HEK293 (cell line): ENCODE data around the gene CYB561D2.
A peak's percentile ranks its signal among the peaks of the same experiment; 100 is the strongest.

Experiments used
- ATF2 ChIP-seq: fragments of 450-650 bp; formaldehyde crosslinking; IDR thresholded peaks from 2 replicates; pipeline ENCODE4 v1.5.1; 2016; ENCODE audit warnings: missing biosample characterization, missing genetic modification characterization, low read depth
- ELK4 ChIP-seq: IDR thresholded peaks from 2 replicates; pipeline ENCODE4 v1.6.1; 2011; ENCODE audit warnings: mild to moderate bottlenecking, low read depth, low read length, borderline replicate concordance
- HOXA7 ChIP-seq: sonication (generic); formaldehyde crosslinking; IDR thresholded peaks from 2 replicates; pipeline ENCODE4 v1.8.1; 2022; ENCODE audit warnings: missing genetic modification reagents, borderline replicate concordance
- KLF10 ChIP-seq: fragments of 450-650 bp; IDR thresholded peaks from 2 replicates; pipeline ENCODE4 v1.5.1; 2018; ENCODE audit warnings: missing biosample characterization, mild to moderate bottlenecking, missing genetic modification characterization
- KLF8 ChIP-seq: fragments of 450-650 bp; formaldehyde crosslinking; IDR thresholded peaks from 2 replicates; pipeline ENCODE4 v1.5.1; 2016; ENCODE audit warnings: missing biosample characterization, missing genetic modification characterization
- PRDM1 ChIP-seq: fragments of 450-650 bp; formaldehyde crosslinking; IDR thresholded peaks from 2 replicates; pipeline ENCODE4; 2016; ENCODE audit warnings: missing biosample characterization, missing genetic modification characterization
- PRDM6 ChIP-seq: fragments of 450-650 bp; formaldehyde crosslinking; IDR thresholded peaks from 2 replicates; pipeline ENCODE4 v1.5.1; 2017; ENCODE audit warnings: missing biosample characterization, missing genetic modification characterization
- SCRT2 ChIP-seq: fragments of 450-650 bp; formaldehyde crosslinking; IDR thresholded peaks from 2 replicates; pipeline ENCODE4 v1.5.1; 2016; ENCODE audit warnings: missing biosample characterization, missing genetic modification characterization
- SP3 ChIP-seq: fragments of 450-650 bp; formaldehyde crosslinking; IDR thresholded peaks from 2 replicates; pipeline ENCODE4 v1.5.1; 2016; ENCODE audit warnings: missing biosample characterization, missing genetic modification characterization
- SP7 ChIP-seq: fragments of 450-650 bp; formaldehyde crosslinking; IDR thresholded peaks from 2 replicates; pipeline ENCODE4 v1.5.1; 2016; ENCODE audit warnings: missing biosample characterization, missing genetic modification characterization
- TSHZ1 ChIP-seq: fragments of 450-650 bp; formaldehyde crosslinking; IDR thresholded peaks from 2 replicates; pipeline ENCODE4 v1.5.1; 2016; ENCODE audit warnings: missing biosample characterization, missing genetic modification characterization, borderline replicate concordance
- ZBTB7A ChIP-seq: fragments of 450-650 bp; formaldehyde crosslinking; IDR thresholded peaks from 2 replicates; pipeline ENCODE4 v1.5.1; 2016; ENCODE audit warnings: low read depth, missing biosample characterization, missing genetic modification characterization
- ZBTB8A ChIP-seq: fragments of 450-650 bp; formaldehyde crosslinking; IDR thresholded peaks from 2 replicates; pipeline ENCODE4 v1.5.1; 2016; ENCODE audit warnings: missing biosample characterization, missing genetic modification characterization
- ZEB2 ChIP-seq: fragments of 450-650 bp; formaldehyde crosslinking; IDR thresholded peaks from 2 replicates; pipeline ENCODE4 v1.5.1; 2016; ENCODE audit warnings: missing biosample characterization, missing genetic modification characterization
- ZNF114 ChIP-seq: fragments of 450-650 bp; formaldehyde crosslinking; IDR thresholded peaks from 2 replicates; pipeline ENCODE4 v1.5.0; 2017; ENCODE audit warnings: missing biosample characterization, missing genetic modification characterization
- ZNF132 ChIP-seq: fragments of 450-650 bp; formaldehyde crosslinking; IDR thresholded peaks from 2 replicates; pipeline ENCODE4 v1.5.1; 2017; ENCODE audit warnings: missing biosample characterization, missing genetic modification characterization, borderline replicate concordance
- ZNF148 ChIP-seq: fragments of 450-650 bp; formaldehyde crosslinking; IDR thresholded peaks from 2 replicates; pipeline ENCODE4 v1.5.0; 2017; ENCODE audit warnings: missing biosample characterization, missing genetic modification characterization, borderline replicate concordance
- ZNF221 ChIP-seq: fragments of 450-650 bp; formaldehyde crosslinking; IDR thresholded peaks from 2 replicates; pipeline ENCODE4 v1.5.1; 2017; ENCODE audit warnings: missing biosample characterization, missing genetic modification characterization, borderline replicate concordance
- ZNF394 ChIP-seq: fragments of 450-650 bp; formaldehyde crosslinking; IDR thresholded peaks from 2 replicates; pipeline ENCODE4 v1.5.1; 2016; ENCODE audit warnings: missing biosample characterization, missing genetic modification characterization, mild to moderate bottlenecking, moderate library complexity, borderline replicate concordance
- ZNF404 ChIP-seq: fragments of 450-650 bp; formaldehyde crosslinking; IDR thresholded peaks from 2 replicates; pipeline ENCODE4 v1.5.1; 2017; ENCODE audit warnings: missing biosample characterization, missing genetic modification characterization
- ZNF501 ChIP-seq: fragments of 450-650 bp; formaldehyde crosslinking; IDR thresholded peaks from 2 replicates; pipeline ENCODE4 v1.5.1; 2016; ENCODE audit warnings: missing biosample characterization, missing genetic modification characterization
- ZNF530 ChIP-seq: fragments of 450-650 bp; formaldehyde crosslinking; IDR thresholded peaks from 2 replicates; pipeline ENCODE4 v1.5.1; 2016; ENCODE audit warnings: low read depth, missing biosample characterization, missing genetic modification characterization
- ZNF548 ChIP-seq: fragments of 450-650 bp; formaldehyde crosslinking; IDR thresholded peaks from 2 replicates; pipeline ENCODE4 v1.5.1; 2016; ENCODE audit warnings: missing biosample characterization, missing genetic modification characterization
- ZNF654 ChIP-seq: fragments of 450-650 bp; formaldehyde crosslinking; IDR thresholded peaks from 2 replicates; pipeline ENCODE4 v1.5.1; 2016; ENCODE audit warnings: low read depth, missing biosample characterization, missing genetic modification characterization
- ZNF658 ChIP-seq: fragments of 450-650 bp; formaldehyde crosslinking; IDR thresholded peaks from 2 replicates; pipeline ENCODE4; 2016; ENCODE audit warnings: missing biosample characterization, missing genetic modification characterization
- ZNF843 ChIP-seq: fragments of 450-650 bp; formaldehyde crosslinking; IDR thresholded peaks from 2 replicates; pipeline ENCODE4 v1.5.1; 2016; ENCODE audit warnings: missing biosample characterization, missing genetic modification characterization
- ZSCAN23 ChIP-seq: fragments of 450-650 bp; formaldehyde crosslinking; IDR thresholded peaks from 2 replicates; pipeline ENCODE4 v1.5.1; 2016; ENCODE audit warnings: missing biosample characterization, missing genetic modification characterization
- ZSCAN4 ChIP-seq: fragments of 450-650 bp; formaldehyde crosslinking; IDR thresholded peaks from 2 replicates; pipeline ENCODE4 v1.5.1; 2017; ENCODE audit warnings: missing biosample characterization, missing genetic modification characterization

Gene CYB561D2

GRCh38 chr3:50327943-50328691, 22.5 kb upstream of the CYB561D2 start, which contains the start of gene TUSC2 (continued):
- TF ChIP-seq TSHZ1 (tag by site-specific recombination) (no peak), ZNF114 (tag by site-specific recombination) (no peak), ATF2 (tag by site-specific recombination) (no peak), SCRT2 (no peak), ZNF394 (tag by site-specific recombination) (0 out of 2 replicates have a peak, but pooled peaks have one; percentile 4), ZNF221 (tag by site-specific recombination) (no peak), KLF10 (tag by site-specific recombination) (no peak), SP3 (tag by site-specific recombination) (peak; percentile 56; the same call in 1 of the 2 replicates), ELK4 (no peak; the same call in 1 of the 2 replicates), ZNF658 (no peak), ZSCAN23 (tag by site-specific recombination) (no peak), ZNF148 (tag by site-specific recombination) (no peak), HOXA7 (CRISPR knock-in tag) (no peak), ZNF530 (tag by site-specific recombination) (no peak), ZNF132 (tag by site-specific recombination) (no peak), ZNF548 (tag by site-specific recombination) (no peak), ZNF404 (tag by site-specific recombination) (no peak), ZBTB7A (tag by site-specific recombination) (no peak), ZNF654 (tag by site-specific recombination) (no peak), PRDM6 (tag by site-specific recombination) (no peak), PRDM1 (tag by site-specific recombination) (no peak), SP7 (tag by site-specific recombination) (no peak), KLF8 (tag by site-specific recombination) (no peak), ZBTB8A (tag by site-specific recombination) (no peak), ZNF843 (tag by site-specific recombination) (no peak), ZEB2 (tag by site-specific recombination) (no peak; the same call in 1 of the 2 replicates), ZSCAN4 (tag by site-specific recombination) (no peak), ZNF501 (0 out of 2 replicates have a peak, but pooled peaks have one; percentile 73)
